KOPT-K1 (cell line): ENCODE results near the gene PCDHB10.
"Not testable (repeated sequence)": the region's sequence is repeated elsewhere in the genome, so short reads cannot be mapped to it uniquely, and the experiment has no call there.

ENCODE experiments used
- H3K27ac ChIP-seq: fragments of 200-600 bp; sonication (generic); 2 replicates; pipeline ENCODE4 v1.5.1; 2016; ENCODE audit warnings: antibody characterized with exemption, mild to moderate bottlenecking, low read depth, low read length; ENCODE audit not compliant: poor library complexity, severe bottlenecking
- H3K36me3 ChIP-seq: fragments of 200-600 bp; sonication (generic); 2 replicates; pipeline ENCODE4 v1.5.1; 2017; ENCODE audit warnings: antibody characterized with exemption, mild to moderate bottlenecking, low read length, moderate library complexity; ENCODE audit not compliant: insufficient read depth
- H3K9me3 ChIP-seq: fragments of 200-600 bp; sonication (generic); 2 replicates; pipeline ENCODE4 v1.5.1; 2017; ENCODE audit warnings: antibody characterized with exemption, low read length, mild to moderate bottlenecking; ENCODE audit not compliant: insufficient read depth, poor library complexity, severe bottlenecking

PCDHB10 gene

DNA sequence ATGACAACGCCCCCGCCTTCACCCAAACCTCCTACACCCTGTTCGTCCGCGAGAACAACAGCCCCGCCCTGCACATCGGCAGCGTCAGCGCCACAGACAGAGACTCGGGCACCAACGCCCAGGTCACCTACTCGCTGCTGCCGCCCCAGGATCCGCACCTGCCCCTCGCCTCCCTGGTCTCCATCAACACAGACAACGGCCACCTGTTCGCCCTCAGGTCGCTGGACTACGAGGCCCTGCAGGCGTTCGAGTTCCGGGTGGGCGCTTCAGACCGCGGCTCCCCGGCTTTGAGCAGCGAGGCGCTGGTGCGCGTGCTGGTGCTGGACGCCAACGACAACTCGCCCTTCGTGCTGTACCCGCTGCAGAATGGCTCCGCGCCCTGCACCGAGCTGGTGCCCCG is 12.8 kb upstream of the PCDHB10 start:
- H3K36me3 ChIP-seq, H3K9me3 ChIP-seq, H3K27ac ChIP-seq: not testable (repeated sequence)

DNA sequence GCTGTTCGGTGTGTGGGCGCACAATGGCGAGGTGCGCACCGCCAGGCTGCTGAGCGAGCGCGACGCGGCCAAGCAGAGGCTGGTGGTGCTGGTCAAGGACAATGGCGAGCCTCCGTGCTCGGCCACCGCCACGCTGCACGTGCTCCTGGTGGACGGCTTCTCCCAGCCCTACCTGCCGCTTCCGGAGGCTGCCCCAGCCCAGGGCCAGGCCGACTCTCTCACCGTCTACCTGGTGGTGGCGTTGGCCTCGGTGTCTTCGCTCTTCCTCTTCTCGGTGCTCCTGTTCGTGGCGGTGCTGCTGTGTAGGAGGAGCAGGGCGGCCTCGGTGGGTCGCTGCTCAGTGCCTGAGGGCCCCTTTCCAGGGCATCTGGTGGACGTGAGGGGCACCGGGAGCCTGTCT is 12.3 kb upstream of the PCDHB10 start:
- H3K9me3 ChIP-seq, H3K36me3 ChIP-seq, H3K27ac ChIP-seq: not testable (repeated sequence)

DNA sequence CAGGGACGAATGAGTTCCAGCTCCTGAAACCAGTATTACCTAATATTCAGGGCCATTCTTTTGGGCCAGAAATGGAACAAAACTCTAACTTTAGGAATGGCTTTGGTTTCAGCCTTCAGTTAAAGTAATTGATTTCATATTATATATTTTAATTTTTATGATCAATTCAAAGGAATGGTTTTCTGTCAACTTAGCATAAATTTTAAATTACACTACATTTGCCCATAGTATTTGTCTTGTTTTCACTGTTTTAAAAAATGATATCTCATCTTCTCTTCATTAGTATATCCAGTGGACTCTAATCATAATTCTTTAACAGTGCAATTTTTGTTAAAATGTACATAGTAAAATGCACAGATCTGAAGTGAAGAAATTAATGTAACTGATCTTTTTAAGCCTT is 11.8 kb upstream of the PCDHB10 start:
- H3K9me3 ChIP-seq: no peaks in the 10 kb centered on the region
- no peaks in the 10 kb centered on the region for H3K36me3 ChIP-seq
- H3K27ac ChIP-seq: no peak overlapping the region

DNA sequence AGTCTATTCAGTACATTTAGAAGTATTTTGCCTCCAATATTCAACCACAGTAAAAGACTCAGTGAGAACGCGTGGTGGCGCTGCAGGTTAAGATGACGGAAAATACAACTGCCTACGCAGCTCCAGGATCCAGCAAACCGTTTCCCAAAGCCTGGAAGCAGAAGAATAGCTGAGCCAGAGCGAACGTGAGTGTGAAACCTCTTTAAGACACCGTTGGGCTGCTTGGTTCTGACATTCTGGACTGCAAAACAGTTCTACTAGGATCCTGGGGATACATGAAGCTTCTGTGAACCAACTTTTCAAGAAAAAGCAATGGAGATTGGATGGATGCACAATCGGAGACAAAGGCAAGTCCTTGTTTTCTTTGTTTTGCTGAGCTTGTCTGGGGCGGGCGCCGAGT is 9.9 kb upstream of the PCDHB10 start, which contains the start of gene PCDHB16:
TSS of gene PCDHB16 (plus strand) at position 140 of the 400 bp plus-strand sequence. CDS start at position 313, 173 bp downstream.
- H3K27ac ChIP-seq: no peak within 1 kb of the TSS
- no peaks in the 10 kb centered on the region for H3K36me3 ChIP-seq
- H3K9me3 ChIP-seq: no peaks in the 10 kb centered on the region

DNA sequence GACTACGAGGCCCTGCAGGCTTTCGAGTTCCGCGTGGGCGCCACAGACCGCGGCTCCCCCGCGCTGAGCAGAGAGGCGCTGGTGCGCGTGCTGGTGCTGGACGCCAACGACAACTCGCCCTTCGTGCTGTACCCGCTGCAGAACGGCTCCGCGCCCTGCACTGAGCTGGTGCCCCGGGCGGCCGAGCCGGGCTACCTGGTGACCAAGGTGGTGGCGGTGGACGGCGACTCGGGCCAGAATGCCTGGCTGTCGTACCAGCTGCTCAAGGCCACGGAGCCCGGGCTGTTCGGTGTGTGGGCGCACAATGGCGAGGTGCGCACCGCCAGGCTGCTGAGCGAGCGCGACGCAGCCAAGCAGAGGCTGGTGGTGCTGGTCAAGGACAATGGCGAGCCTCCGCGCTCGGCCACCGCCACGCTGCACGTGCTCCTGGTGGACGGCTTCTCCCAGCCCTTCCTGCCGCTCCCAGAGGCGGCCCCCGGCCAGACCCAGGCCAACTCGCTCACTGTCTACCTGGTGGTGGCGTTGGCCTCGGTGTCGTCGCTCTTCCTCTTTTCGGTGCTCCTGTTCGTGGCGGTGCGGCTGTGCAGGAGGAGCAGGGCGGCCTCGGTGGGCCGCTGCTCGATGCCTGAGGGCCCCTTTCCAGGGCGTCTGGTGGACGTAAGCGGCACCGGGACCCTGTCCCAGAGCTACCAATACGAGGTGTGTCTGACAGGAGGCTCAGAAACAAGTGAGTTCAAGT is 7.9 kb upstream of the PCDHB10 start:
- not testable (repeated sequence) for H3K27ac ChIP-seq, H3K9me3 ChIP-seq

DNA sequence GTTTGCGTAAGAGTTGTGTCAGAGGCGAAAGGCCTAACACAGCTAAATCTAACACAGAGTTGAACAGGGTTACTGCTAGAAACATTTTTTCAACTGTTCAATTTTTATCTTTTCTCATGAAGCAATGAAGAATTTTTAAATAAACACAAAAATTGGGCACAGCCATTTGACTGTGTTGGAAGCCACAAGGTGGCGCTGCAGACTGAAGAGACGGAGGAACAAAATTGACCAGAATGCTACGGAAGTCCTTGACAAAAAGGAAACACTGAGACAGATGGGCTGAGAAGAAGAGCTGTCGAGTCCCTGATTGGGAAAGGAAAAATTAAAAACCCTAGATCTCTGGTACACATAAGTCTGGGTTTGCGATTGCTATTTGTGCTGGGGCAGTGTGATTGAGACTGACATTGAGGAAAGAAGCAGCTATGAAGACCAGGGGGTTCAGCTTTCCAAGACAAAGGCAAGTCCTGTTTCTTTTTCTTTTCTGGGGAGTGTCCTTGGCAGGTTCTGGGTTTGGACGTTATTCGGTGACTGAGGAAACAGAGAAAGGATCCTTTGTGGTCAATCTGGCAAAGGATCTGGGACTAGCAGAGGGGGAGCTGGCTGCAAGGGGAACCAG is 5.1 kb upstream of the PCDHB10 start, which contains the start of gene PCDHB9:
TSS of gene PCDHB9 (plus strand) at position 265 of the 616 bp plus-strand sequence. CDS start at position 423, 158 bp downstream.
- Histone ChIP-seq H3K27ac (no peak within 1 kb of the TSS), H3K36me3 (no peaks in the 10 kb centered on the region), H3K9me3 (no peaks in the 10 kb centered on the region)

More for the DNA sequence above, 7.9 kb upstream of the PCDHB10 start:
- not testable (repeated sequence) for H3K36me3 ChIP-seq

DNA sequence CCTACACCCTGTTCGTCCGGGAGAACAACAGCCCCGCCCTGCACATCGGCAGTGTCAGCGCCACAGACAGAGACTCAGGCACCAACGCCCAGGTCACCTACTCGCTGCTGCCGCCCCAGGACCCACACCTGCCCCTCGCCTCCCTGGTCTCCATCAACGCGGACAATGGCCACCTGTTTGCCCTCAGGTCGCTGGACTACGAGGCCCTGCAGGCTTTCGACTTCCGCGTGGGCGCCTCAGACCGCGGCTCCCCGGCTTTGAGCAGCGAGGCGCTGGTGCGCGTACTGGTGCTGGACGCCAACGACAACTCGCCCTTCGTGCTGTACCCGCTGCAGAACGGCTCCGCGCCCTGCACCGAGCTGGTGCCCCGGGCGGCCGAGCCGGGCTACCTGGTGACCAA is 3.5 kb upstream of the PCDHB10 start:
- H3K36me3 ChIP-seq, H3K9me3 ChIP-seq, H3K27ac ChIP-seq: not testable (repeated sequence)

DNA sequence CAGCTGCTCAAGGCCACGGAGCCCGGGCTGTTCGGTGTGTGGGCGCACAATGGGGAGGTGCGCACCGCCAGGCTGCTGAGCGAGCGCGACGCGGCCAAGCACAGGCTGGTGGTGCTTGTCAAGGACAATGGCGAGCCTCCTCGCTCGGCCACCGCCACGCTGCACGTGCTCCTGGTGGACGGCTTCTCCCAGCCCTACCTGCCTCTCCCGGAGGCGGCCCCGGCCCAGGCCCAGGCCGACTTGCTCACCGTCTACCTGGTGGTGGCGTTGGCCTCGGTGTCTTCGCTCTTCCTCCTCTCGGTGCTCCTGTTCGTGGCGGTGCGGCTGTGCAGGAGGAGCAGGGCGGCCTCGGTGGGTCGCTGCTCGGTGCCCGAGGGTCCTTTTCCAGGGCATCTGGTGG is 3.0 kb upstream of the PCDHB10 start:
- not testable (repeated sequence) for H3K36me3 ChIP-seq, H3K27ac ChIP-seq, H3K9me3 ChIP-seq

DNA sequence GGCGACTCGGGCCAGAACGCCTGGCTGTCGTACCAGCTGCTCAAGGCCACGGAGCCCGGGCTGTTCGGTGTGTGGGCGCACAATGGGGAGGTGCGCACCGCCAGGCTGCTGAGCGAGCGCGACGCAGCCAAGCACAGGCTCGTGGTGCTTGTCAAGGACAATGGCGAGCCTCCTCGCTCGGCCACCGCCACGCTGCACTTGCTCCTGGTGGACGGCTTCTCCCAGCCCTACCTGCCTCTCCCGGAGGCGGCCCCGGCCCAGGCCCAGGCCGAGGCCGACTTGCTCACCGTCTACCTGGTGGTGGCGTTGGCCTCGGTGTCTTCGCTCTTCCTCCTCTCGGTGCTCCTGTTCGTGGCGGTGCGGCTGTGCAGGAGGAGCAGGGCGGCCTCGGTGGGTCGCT is 2.2 kb downstream of the PCDHB10 start:
- peaks cover 23% of the 10 kb centered on the region for H3K9me3 ChIP-seq
- not testable (repeated sequence) for H3K36me3 ChIP-seq, H3K27ac ChIP-seq

DNA sequence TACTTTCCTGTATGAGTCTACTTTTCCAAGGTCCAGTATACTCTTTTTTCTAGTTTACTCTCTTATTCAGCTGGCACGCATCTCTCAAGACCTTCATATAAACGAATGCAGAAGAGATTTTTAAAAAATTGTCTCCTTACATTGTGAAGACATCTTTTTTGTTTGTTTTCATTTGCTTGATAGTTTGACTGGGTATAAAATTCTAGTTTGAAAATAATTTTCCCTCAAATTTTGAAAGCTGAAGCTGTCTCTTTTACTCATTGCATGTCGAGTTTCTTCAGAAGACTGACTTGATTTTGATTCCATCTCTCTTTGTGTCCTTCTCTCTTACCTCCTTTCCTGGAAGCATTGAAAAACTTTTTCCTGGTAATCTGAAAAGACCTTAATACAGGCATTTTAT is 4.2 kb downstream of the PCDHB10 start:
- peaks cover 23% of the 10 kb centered on the region for H3K9me3 ChIP-seq

DNA sequence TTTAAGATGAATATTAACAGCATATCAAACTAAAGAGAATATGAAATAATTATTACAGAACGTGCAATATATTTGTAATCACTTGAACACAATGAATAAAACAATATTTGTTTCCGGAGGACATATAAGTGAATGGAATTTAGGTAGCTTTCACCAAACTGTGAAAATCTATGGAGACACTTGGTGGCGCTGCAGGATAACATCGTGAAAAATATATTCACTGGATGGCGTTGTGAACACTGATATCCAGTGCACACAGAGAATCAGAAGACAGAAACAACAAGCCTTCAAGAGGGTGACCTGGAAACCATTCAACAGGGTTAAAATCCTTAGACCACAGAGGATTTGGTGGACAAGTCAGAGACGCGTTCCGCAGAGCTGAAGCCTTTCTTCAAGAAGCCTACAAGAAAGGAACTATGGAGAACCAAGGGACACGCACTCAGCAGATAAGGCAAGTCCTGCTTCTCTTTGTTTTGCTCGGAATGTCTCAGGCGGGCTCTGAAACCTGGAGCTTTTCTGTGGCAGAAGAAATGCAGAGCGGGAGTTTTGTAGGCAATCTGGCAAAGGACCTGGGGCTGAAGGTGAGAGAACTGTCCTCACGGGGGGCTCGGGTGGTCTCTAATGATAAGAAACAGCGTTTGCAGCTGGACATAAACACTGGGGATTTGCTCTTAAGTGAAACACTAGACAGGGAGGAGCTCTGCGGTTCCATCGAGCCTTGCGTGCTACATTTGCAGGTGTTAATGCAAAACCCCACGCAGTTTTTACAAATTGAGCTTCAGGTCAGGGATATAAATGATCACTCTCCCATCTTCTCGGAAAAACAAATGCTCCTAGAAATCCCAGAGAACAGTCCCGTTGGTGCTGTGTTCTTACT is 7.4 kb downstream of the PCDHB10 start, which contains the start of gene PCDHB11:
TSS of gene PCDHB11 (plus strand) at position 269 of the 877 bp plus-strand sequence. CDS start at position 417, 148 bp downstream.
- H3K27ac ChIP-seq: no peak within 1 kb of the TSS
- peaks cover 23% of the 10 kb centered on the region for H3K9me3 ChIP-seq

More for the DNA sequence above, 4.2 kb downstream of the PCDHB10 start:
- H3K36me3 ChIP-seq: no peaks in the 10 kb centered on the region
- no peak overlapping the region for H3K27ac ChIP-seq

DNA sequence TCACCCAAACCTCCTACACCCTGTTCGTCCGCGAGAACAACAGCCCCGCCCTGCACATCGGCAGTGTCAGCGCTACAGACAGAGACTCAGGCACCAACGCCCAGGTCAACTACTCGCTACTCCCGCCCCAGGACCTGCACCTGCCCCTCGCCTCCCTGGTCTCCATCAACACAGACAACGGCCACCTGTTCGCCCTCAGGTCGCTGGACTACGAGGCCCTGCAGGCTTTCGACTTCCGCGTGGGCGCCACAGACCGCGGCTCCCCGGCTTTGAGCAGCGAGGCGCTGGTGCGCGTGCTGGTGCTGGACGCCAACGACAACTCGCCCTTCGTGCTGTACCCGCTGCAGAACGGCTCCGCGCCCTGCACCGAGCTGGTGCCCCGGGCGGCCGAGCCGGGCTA is 9.0 kb downstream of the PCDHB10 start:
- H3K9me3 ChIP-seq: peaks cover 21% of the 10 kb centered on the region
- H3K36me3 ChIP-seq, H3K27ac ChIP-seq: not testable (repeated sequence)

More for the DNA sequence above, 7.4 kb downstream of the PCDHB10 start, which contains the start of gene PCDHB11:
- H3K36me3 ChIP-seq: no peaks in the 10 kb centered on the region

DNA sequence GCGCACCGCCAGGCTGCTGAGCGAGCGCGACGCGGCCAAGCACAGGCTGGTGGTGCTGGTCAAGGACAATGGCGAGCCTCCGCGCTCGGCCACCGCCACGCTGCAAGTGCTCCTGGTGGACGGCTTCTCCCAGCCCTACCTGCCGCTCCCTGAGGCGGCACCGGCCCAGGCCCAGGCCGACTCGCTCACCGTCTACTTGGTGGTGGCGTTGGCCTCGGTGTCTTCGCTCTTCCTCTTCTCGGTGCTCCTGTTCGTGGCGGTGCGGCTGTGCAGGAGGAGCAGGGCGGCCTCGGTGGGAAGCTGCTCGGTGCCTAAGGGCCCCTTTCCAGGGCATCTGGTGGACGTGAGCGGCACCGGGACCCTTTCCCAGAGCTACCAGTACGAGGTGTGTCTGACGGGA is 9.5 kb downstream of the PCDHB10 start:
- peaks cover 16% of the 10 kb centered on the region for H3K9me3 ChIP-seq
- not testable (repeated sequence) for H3K27ac ChIP-seq, H3K36me3 ChIP-seq

DNA sequence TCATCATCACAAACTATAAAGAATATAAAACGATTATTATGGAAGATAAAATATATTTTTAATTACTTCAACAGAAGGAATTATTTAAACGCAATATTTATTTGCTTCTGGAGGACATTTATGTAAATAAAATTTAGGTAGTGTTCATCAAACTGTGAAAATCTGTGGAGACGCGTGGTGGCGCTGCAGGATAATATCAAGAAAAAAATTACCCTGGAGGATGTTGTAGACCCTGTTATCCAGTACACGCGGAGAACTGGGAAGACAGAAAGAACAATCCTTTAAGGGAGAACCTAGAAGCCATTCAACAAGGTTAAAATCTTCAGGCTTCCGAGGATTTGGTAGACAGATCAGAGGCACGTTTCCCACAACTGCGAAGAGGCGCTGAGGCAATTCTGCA is 16.3 kb downstream of the PCDHB10 start, which contains the start of gene PCDHB12:
TSS of gene PCDHB12 (plus strand) at position 242 of the 400 bp plus-strand sequence. CDS start 189 bp downstream, outside the sequence.
- H3K9me3 ChIP-seq: no peaks in the 10 kb centered on the region
- no peaks in the 10 kb centered on the region for H3K36me3 ChIP-seq
- H3K27ac ChIP-seq: no peak within 1 kb of the TSS

DNA sequence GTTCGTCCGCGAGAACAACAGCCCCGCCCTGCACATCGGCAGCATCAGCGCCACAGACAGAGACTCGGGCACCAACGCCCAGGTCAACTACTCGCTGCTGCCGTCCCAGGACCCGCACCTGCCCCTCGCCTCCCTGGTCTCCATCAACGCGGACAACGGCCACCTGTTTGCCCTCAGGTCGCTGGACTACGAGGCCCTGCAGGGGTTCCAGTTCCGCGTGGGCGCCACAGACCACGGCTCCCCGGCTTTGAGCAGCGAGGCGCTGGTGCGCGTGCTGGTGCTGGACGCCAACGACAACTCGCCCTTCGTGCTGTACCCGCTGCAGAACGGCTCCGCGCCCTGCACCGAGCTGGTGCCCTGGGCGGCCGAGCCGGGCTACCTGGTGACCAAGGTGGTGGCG is 18.1 kb downstream of the PCDHB10 start:
- H3K27ac ChIP-seq, H3K9me3 ChIP-seq, H3K36me3 ChIP-seq: not testable (repeated sequence)
